K562 (cell line): ENCODE results near the gene PTPMT1. TPM values are rescaled to one million over a fixed set of nuclear protein-coding genes. Genes with fewer than 3 reads are reported as not detected.

Source experiments
- CHD7 ChIP-seq: fragments of 200-600 bp; sonication (generic); IDR thresholded peaks from one replicate; pipeline ENCODE4 v1.6.1; 2012; ENCODE audit warnings: mild to moderate bottlenecking, low read depth, low read length, inconsistent platforms
- GATAD2A ChIP-seq: fragments of 450-650 bp; IDR thresholded peaks from 2 replicates; pipeline ENCODE4 v1.6.1; 2017
- HNRNPL ChIP-seq: fragments of 200-400 bp; formaldehyde crosslinking; IDR thresholded peaks from 2 replicates; pipeline ENCODE4 v1.6.1; 2017; ENCODE audit warnings: low read depth, mild to moderate bottlenecking, low read length
- polyA plus RNA-seq, 8 experiments: library from polyadenylated mRNA; depleted of rRNA in 4 of 8; stranded (reverse) in 5 of 8; unstranded in 3 of 8; fragments of >200 nt; fragmentation: Nextera tagmentation in 2 of 8; fragmentation: Illumina TruSeq in 1 of 8; extraction: Ambion mirVana in 2 of 8; extraction: Trizol in 1 of 8; gene quantifications; 2 replicates each; pipeline versions ENCODE4 v1.2.1 to v1.2.3, GENCODE V29; 2011 to 2014; ENCODE audit warnings: inconsistent platforms in 1 of 8, missing spikeins in 1 of 8
- total RNA-seq, 7 experiments: library from RNA; depleted of rRNA in 6 of 7; stranded (reverse); fragments of >200 nt in 6 of 7; fragmentation: Illumina TruSeq in 2 of 7; extraction: Trizol in 2 of 7; gene quantifications; 2 replicates each; pipeline versions ENCODE4 v1.2.1 to v1.2.3, GENCODE V29; 2011 to 2021; ENCODE audit warnings: low replicate concordance in 1 of 7

PTPMT1 gene
- total and polyA plus RNA-seq, 9 of the 15 experiments (the other 6 are each of a cell fraction or from before 2014, with no cell fraction given): 10.4 to 140 (median 67.2) TPM

- TF ChIP-seq CHD7: no peak
- no peak for TF ChIP-seq GATAD2A
- no peak for TF ChIP-seq HNRNPL
Observed at GRCh38 chr11:47571357-47571729, 5.9 kb downstream of the PTPMT1 start (continued).
